NCI-H345 treated with DMSO at 0.1 percent for 48 hours (cell line): ENCODE results near the gene GSC.
"Not testable (repeated sequence)": the region's sequence is repeated elsewhere in the genome, so short reads cannot be mapped to it uniquely, and the experiment has no call there.

Experiments
- DNase-seq: peaks from one replicate; lab custom pipeline; 2025; ENCODE audit not compliant: unreplicated experiment; lab: John Stamatoyannopoulos, UW

Gene GSC

DNA sequence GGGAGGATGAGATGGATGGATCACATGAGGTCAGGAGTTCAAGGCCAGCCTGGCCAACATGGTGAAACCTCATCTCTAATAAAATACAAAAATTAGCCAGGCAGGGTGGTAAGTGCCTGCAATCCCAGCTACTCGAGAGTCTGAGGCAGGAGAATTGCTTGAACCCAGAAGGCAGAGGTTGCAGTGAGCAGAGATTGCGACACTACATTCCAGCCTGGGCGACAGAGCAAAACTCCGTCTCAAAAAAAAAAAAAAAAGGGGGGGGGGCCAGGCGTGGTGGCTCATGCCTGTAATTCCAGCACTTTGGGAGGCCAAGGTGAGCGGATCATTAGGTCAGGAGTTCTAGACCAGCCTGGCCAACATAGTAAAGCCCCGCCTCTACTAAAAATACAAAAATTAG is 22.8 kb downstream of the GSC start:
- DNase-seq, result not testable (repeated sequence)

DNA sequence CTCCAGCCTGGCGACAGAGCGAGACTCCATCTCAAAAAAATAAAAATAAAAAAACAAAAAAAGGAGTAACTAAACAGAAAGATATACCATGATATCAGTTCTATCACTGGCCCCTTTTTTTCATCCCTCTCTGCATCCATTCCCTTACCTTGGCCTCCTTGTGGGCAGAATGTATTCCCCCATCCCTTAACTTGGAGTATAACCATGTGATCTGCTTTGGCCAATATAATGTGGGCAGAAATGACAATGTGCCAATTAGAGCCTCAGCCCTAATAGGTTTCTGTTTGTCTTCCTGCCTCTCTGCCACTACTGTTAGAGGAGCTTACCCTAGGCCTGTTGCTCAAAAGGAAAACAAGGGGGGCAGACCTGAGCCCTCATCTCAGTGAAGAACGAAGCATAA is 23.8 kb downstream of the GSC start:
- DNase-seq, result no peak

DNA sequence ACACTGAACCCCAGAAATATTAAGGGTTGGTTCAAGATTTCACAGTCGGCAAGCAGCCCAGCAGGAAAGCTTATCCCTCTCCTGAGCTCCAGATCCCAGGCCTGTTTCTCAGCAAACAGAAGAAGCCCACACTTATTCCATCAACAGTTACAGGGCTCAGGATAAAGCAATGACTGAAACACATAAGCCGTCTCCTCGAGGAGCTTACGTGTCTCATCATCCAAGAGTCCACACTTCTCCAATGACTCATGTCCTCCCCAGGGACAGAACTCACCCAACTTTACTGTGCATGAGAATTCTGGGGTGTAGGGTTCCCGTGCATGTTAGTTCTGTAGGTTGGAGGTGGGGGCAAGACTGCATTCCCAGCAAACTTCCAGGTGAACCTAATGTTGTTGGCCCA is 31.2 kb downstream of the GSC start:
- no peak for DNase-seq

DNA sequence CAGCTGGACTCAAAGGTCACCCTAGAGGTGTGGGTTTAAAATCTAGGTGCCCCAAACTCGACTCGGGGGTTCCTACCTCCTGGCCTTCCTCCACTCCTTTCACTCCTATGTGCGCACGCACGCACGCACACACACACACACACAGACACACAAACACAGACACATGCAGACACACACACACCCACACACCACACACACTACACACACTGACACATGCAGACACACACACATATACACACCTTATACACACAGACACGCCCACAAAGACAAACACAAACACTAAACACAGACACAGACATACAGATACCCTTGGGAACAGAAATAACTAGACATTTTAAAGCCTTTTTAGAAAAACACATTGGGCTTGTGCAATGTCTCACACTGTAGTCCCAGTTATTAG is 31.8 kb downstream of the GSC start:
- no peak for DNase-seq

DNA sequence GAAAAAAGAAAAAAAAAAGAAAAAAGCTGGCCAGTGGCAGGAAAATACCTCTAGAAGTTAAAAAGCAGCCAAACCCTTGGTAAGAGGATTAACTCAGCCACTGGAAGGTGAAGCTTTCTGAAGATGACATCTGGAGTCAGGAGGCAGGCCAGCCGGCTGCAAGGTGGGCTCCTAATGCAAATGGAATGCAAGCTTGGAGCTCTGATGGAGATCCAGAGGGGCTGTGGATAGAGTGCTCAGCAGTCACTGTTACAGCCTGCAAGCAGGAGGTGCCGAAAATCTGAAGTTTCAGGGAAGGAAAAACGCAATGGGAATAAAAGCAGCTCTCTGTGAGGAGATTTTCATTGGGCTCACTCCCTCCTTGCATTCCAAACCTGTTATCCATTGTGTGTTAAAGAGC is 41.0 kb downstream of the GSC start:
- no peak for DNase-seq

DNA sequence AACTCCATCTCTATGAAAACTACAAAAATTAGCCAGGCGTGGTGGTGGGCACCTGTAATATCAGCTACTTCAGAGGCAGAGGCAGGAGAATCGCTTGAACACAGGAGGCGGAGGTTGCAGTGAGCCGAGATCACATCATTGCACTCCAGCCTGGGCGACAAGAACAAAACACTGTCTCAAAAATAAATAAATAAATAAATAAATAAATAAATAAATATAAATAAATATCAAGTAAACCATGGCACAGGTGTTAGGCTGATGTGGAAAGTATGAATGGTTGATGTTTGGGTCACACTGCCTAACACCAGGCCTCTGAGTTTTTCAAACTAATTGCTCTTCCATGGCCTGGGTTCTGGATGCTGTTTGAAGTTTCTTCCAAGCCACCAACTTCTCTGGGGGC is 41.5 kb downstream of the GSC start:
- DNase-seq, result not testable (repeated sequence)

DNA sequence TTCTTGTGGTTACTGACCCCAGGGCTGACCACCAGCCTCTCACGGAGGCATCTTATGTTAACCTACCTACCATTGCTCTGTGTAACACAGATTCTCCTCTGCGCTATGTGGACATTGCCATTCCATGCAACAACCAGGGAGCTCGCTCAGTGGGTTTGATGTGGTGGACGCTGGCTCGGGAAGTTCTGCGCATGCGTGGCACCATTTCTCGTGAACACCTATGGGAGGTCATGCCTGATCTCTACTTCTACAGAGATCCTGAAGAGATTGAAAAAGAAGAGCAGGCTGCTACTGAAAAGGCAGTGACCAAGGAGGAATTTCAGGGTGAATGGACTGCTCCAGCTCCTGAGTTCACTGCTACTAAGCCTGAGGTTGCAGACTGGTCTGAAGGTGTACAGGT is 43.3 kb downstream of the GSC start:
- not testable (repeated sequence) for DNase-seq

DNA sequence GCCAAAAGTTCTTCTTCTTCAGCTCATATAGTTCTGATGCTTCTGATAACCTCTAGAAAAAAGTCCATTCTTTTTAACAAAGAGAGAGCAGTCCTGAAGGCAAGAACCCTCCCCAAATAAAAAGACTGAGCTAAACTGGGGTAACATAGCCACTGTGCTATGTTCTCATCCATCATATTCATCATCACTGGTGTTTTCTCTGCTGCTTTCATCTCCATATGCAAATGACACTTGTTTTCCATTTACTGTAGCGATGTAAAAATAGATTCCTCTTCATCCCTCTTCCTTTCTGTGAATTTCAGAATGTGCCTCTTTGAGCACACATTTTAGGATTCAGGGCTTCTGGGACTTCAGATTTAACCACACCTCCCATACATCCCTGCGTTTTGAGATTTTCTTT is 44.9 kb downstream of the GSC start:
- no peak for DNase-seq

DNA sequence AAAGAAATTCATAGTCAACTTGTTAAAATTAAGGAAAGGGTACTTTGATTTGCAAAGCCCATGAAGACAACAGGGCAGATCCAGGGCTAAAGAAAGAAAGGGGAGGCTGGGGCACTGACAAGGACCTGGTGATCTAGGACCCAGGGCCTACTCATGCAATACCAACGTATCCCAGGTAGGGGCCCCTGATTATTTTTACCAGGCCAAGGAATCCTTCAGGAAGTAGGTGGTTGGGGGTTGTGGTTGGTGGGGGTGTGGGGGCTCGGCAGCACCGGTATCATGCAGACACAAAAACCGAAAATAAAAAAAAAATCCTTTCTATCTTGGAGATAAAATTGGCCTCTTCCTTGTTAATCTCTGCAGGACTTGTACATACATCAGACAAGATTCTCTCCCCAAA is 47.5 kb downstream of the GSC start:
- no peak for DNase-seq
